CD4-positive, alpha-beta T cell treated with Interleukin-6 for 4 hours (primary cell): ENCODE measurements around the gene CAPN2.
"Not testable (repeated sequence)": the region's sequence is repeated elsewhere in the genome, so short reads cannot be mapped to it uniquely, and the experiment has no call there.

Experiments used
- DNase-seq: peaks from one replicate; pipeline ENCODE4 v3.0.0-alpha.2; 2020; ENCODE audit warnings: mixed read lengths

CAPN2 gene

GRCh38 chr1:223740038-223740736 lies 27.8 kb downstream of the CAPN2 start:
- not testable (repeated sequence) for DNase-seq

GRCh38 chr1:223741861-223742260 lies 29.5 kb downstream of the CAPN2 start:
- no peak for DNase-seq

- DNase-seq = no peak
These were observed 30.6 kb downstream of the CAPN2 start for GRCh38 chr1:223742856-223743517.

- DNase-seq = no peak
These were observed 33.4 kb downstream of the CAPN2 start for GRCh38 chr1:223745731-223746130.

GRCh38 chr1:223747838-223748335 lies 35.5 kb downstream of the CAPN2 start:
- no peak for DNase-seq

- peak; percentile 20 for DNase-seq
These were observed 36.0 kb downstream of the CAPN2 start for GRCh38 chr1:223748405-223748772.

- DNase-seq = peak; percentile 74
These were observed 36.7 kb downstream of the CAPN2 start for GRCh38 chr1:223748773-223749733.

GRCh38 chr1:223750730-223751570 lies 38.6 kb downstream of the CAPN2 start:
- DNase-seq = no peak

- no peak for DNase-seq
These were observed 39.4 kb downstream of the CAPN2 start for GRCh38 chr1:223751696-223752095.

- DNase-seq = no peak
These were observed 40.6 kb downstream of the CAPN2 start for GRCh38 chr1:223752721-223753515.

- no peak for DNase-seq
These were observed 42.5 kb downstream of the CAPN2 start for GRCh38 chr1:223754681-223755431.

- DNase-seq = no peak
These were observed 43.1 kb downstream of the CAPN2 start for GRCh38 chr1:223755432-223755792.

- no peak for DNase-seq
These were observed 43.8 kb downstream of the CAPN2 start for GRCh38 chr1:223755992-223756775.

GRCh38 chr1:223756806-223757700 lies 44.7 kb downstream of the CAPN2 start:
- no peak for DNase-seq

- DNase-seq = no peak
These were observed 46.4 kb downstream of the CAPN2 start for GRCh38 chr1:223758734-223759133.

GRCh38 chr1:223759273-223759672 lies 46.9 kb downstream of the CAPN2 start:
- no peak for DNase-seq

- no peak for DNase-seq
These were observed 48.5 kb downstream of the CAPN2 start for GRCh38 chr1:223760833-223761232.

GRCh38 chr1:223761411-223761810 lies 49.1 kb downstream of the CAPN2 start:
- DNase-seq = no peak

- no peak for DNase-seq
These were observed 50.9 kb downstream of the CAPN2 start for GRCh38 chr1:223763251-223763650.
